GM23338 (cell line): ENCODE measurements around the gene GET3. TPM values are rescaled to one million over a fixed set of nuclear protein-coding genes. Genes with fewer than 3 reads are reported as not detected.

Source experiments
- ATAC-seq: fragments of 200-7000 bp; cut with Tn5 transposase; 3 replicates; pipeline ENCODE4 v1.9.1; 2020
- DNase-seq: peaks from one replicate; pipeline ENCODE4 v3.0.0-alpha.2; 2015; ENCODE audit warnings: low spot score
- H2AFZ ChIP-seq: fragments of 200-600 bp; sonication (generic); 2 replicates; pipeline ENCODE4 v1.8.0; 2016; ENCODE audit warnings: antibody characterized with exemption, mild to moderate bottlenecking, moderate library complexity
- H3F3A ChIP-seq: fragments of 200-600 bp; sonication (generic); replicated peaks from 2 replicates; pipeline ENCODE4 v1.8.0; 2017; ENCODE audit warnings: antibody characterized with exemption, mixed run types, low read depth
- H3K27ac ChIP-seq: fragments of 200-600 bp; sonication (generic); 2 replicates; pipeline ENCODE4 v1.6.1; 2016; ENCODE audit warnings: low read depth
- H3K27me3 ChIP-seq: fragments of 200-600 bp; sonication (generic); 2 replicates; pipeline ENCODE4 v1.8.0; 2016; ENCODE audit warnings: mild to moderate bottlenecking, mixed run types, moderate library complexity; ENCODE audit not compliant: insufficient read depth
- H3K36me3 ChIP-seq: fragments of 200-600 bp; sonication (generic); 2 replicates; pipeline ENCODE4 v1.8.0; 2016; ENCODE audit warnings: mild to moderate bottlenecking; ENCODE audit not compliant: insufficient read depth
- H3K4me1 ChIP-seq: fragments of 200-600 bp; sonication (generic); 2 replicates; pipeline ENCODE4 v1.8.0; 2016; ENCODE audit warnings: mild to moderate bottlenecking, moderate library complexity; ENCODE audit not compliant: insufficient read depth
- H3K4me2 ChIP-seq: fragments of 200-600 bp; sonication (generic); 2 replicates; pipeline ENCODE4 v1.7.1; 2017; ENCODE audit warnings: mixed run types
- H3K4me3 ChIP-seq: fragments of 200-600 bp; sonication (generic); 2 replicates; pipeline ENCODE4 v1.6.1; 2016; ENCODE audit warnings: mixed run types
- H3K79me2 ChIP-seq: fragments of 200-600 bp; sonication (generic); replicated peaks from 2 replicates; pipeline ENCODE4 v1.8.0; 2017; ENCODE audit warnings: mild to moderate bottlenecking; ENCODE audit not compliant: insufficient read depth
- H3K9me2 ChIP-seq: fragments of 200-600 bp; sonication (generic); 2 replicates; pipeline ENCODE4 v1.8.0; 2017; ENCODE audit not compliant: insufficient read depth
- H4K20me1 ChIP-seq: fragments of 200-600 bp; sonication (generic); replicated peaks from 2 replicates; pipeline ENCODE4 v1.8.0; 2017; ENCODE audit warnings: mild to moderate bottlenecking; ENCODE audit not compliant: insufficient read depth
- H3K27ac Mint-ChIP-seq: 2 replicates; pipeline ENCODE4 v1.8.0; 2020; ENCODE audit warnings: inconsistent platforms, mild to moderate bottlenecking, moderate library complexity, mixed read lengths
- H3K27me3 Mint-ChIP-seq: 3 replicates; pipeline ENCODE4 v1.8.0; 2022; ENCODE audit warnings: low read depth, mild to moderate bottlenecking, moderate library complexity, mixed read lengths, inconsistent platforms; ENCODE audit not compliant: insufficient read depth, poor library complexity
- H3K36me3 Mint-ChIP-seq: 3 replicates; pipeline ENCODE4 v1.8.0; 2021; ENCODE audit warnings: low read depth, mild to moderate bottlenecking, inconsistent platforms, moderate library complexity, mixed read lengths
- H3K4me1 Mint-ChIP-seq: 3 replicates; pipeline ENCODE4 v1.8.0; 2020; ENCODE audit warnings: mild to moderate bottlenecking, inconsistent platforms, mixed read lengths
- H3K4me3 Mint-ChIP-seq: 3 replicates; pipeline ENCODE4 v1.8.0; 2021; ENCODE audit warnings: moderate library complexity, mild to moderate bottlenecking, inconsistent platforms, mixed read lengths
- H3K9me3 Mint-ChIP-seq: 3 replicates; pipeline ENCODE4 v1.8.0; 2020; ENCODE audit warnings: moderate library complexity, mild to moderate bottlenecking, inconsistent platforms, mixed read lengths
- CREB1 ChIP-seq: fragments of 250-450 bp; sonication (Bioruptor Pico); IDR thresholded peaks from 2 replicates; pipeline ENCODE4 v1.5.0; 2020; ENCODE audit warnings: low read depth, mild to moderate bottlenecking, moderate library complexity
- EZH2 ChIP-seq: fragments of 200-600 bp; sonication (generic); IDR thresholded peaks from one replicate; pipeline ENCODE4 v1.8.0; 2017; ENCODE audit warnings: antibody characterized with exemption, mild to moderate bottlenecking, low read depth; ENCODE audit not compliant: unreplicated experiment
- EZH2phosphoT487 ChIP-seq: fragments of 200-600 bp; sonication (generic); IDR thresholded peaks from one replicate; pipeline ENCODE4 v1.8.1; 2018; ENCODE audit warnings: antibody characterized with exemption; ENCODE audit not compliant: unreplicated experiment
- JUNB ChIP-seq: IDR thresholded peaks from one replicate; pipeline ENCODE4 v1.6.1; 2016; ENCODE audit warnings: antibody characterized with exemption; ENCODE audit not compliant: unreplicated experiment
- NANOG ChIP-seq: IDR thresholded peaks from 2 replicates; pipeline ENCODE4 v1.6.1; 2016; ENCODE audit warnings: antibody characterized with exemption, borderline replicate concordance
- POLR2AphosphoS5 ChIP-seq: IDR thresholded peaks from 2 replicates; pipeline ENCODE4 v1.6.1; 2016; ENCODE audit warnings: antibody characterized with exemption, low read depth
- STAT1 ChIP-seq: IDR thresholded peaks from one replicate; pipeline ENCODE4 v1.6.1; 2016; ENCODE audit warnings: antibody characterized with exemption; ENCODE audit not compliant: unreplicated experiment
- ZNF114 ChIP-seq: fragments of 250-450 bp; sonication (Bioruptor Pico); IDR thresholded peaks from 2 replicates; pipeline ENCODE4 v1.5.0; 2020; ENCODE audit warnings: mild to moderate bottlenecking, moderate library complexity
- ZNF331 ChIP-seq: fragments of 250-450 bp; sonication (Bioruptor Pico); IDR thresholded peaks from 2 replicates; pipeline ENCODE4 v1.5.0; 2020; ENCODE audit warnings: low read depth, mild to moderate bottlenecking, moderate library complexity
- polyA plus RNA-seq: library from polyadenylated mRNA; unstranded; fragments of >200 nt; fragmentation: Nextera tagmentation; extraction: Ambion mirVana; gene quantifications from 2 replicates; pipeline ENCODE4 v1.2.1, GENCODE V29; 2016
- total RNA-seq: library from RNA; depleted of rRNA; stranded (reverse); fragments of >200 nt; shearing (Covaris generic); gene quantifications from 2 replicates; pipeline ENCODE4 v1.2.3, GENCODE V29; 2014
- TF ChIP-seq, protein P1 (sequence below): IDR thresholded peaks from one replicate; pipeline ENCODE4 v1.6.1; 2018; ENCODE audit warnings: antibody characterized with exemption; ENCODE audit not compliant: unreplicated experiment
- TF ChIP-seq, protein P2 (sequence below), 2 experiments: fragments of 200-600 bp in 1 of 2; sonication (generic) in 1 of 2; conservative IDR thresholded peaks; 2 replicates each; pipeline versions ENCODE4 v1.5.1 to v1.6.1; 2016 to 2017; ENCODE audit warnings: antibody characterized with exemption in 2 of 2, low read depth in 2 of 2, mild to moderate bottlenecking in 2 of 2, moderate library complexity in 1 of 2
- TF ChIP-seq, protein P3 (sequence below): fragments of 250-450 bp; sonication (Bioruptor Pico); IDR thresholded peaks from 2 replicates; pipeline ENCODE4 v1.5.0; 2020; ENCODE audit warnings: mild to moderate bottlenecking, moderate library complexity
- TF ChIP-seq, protein P4 (sequence below): IDR thresholded peaks from 2 replicates; pipeline ENCODE4 v1.6.1; 2016; ENCODE audit warnings: antibody characterized with exemption

GET3 gene
- total and polyA plus RNA-seq, 2 experiments from 2014 or later = 90.4 to 109 TPM

DNA sequence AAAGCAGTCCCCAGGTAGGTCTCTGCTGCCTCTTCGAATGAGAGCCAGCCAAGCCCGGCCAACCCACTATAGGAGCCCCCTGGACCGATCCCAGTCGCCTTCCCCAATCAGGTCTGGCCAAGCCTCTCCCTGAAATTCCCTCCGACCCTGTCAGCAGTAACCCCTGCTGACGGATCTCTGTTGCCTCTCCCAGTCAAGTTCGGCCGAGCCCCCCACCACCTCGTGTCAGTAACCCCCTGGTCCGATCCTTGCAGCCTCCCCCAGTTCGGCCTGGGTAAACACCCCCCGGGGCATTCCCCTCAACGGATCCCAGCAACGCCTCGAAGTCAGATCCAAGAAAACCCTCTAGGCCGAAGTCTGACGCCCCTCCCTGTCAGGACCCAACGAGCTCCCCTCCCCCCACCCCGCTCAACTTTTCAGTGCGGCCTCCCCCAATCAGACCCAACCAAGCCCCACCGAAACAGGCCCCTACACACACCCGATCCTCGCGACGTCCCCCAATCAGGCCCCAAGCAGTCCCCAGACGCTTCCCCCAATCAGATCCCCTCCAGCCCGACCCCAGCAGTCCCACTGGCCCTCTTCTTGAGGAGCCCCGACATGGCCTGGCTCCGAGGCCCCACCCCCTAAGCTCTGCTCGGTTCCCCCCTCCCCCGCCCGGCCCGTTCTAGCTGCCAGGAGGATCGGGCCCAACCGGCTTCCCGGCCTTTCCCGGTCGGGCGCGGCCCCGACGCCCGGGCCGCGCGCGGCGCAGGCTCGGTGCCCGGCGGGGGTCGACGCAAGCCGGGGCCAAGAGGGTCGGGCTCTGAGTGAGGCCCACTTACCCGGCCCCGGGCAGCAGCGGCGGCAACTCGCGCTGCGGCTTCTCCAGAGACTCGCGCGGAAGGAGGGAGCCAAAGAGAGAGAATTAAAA, 15.4 kb upstream of the GET3 start:
- Histone ChIP-seq H3K27ac (peak overlapping the region; percentile 96), H4K20me1 (peaks cover 26% of the 10 kb centered on the region; the same call in 1 of the 2 replicates), H3K4me3 (peak overlapping the region; percentile 80), H3K9me2 (no peaks in the 10 kb centered on the region), H3K36me3 (peaks cover 11% of the 10 kb centered on the region; the same call in 1 of the 2 replicates), H3F3A (peaks cover 36% of the 10 kb centered on the region), H3K79me2 (peaks cover 71% of the 10 kb centered on the region), H3K27me3 (no peaks in the 10 kb centered on the region), H2AFZ (no peak overlapping the region), H3K4me2 (peak overlapping the region; percentile 100), H3K4me1 (peaks cover 9% of the 10 kb centered on the region; the same call in 1 of the 2 replicates)
- TF ChIP-seq POLR2AphosphoS5 (no peak), STAT1 (no peak), JUNB (no peak), NANOG (no peak), CREB1 (CRISPR knock-in tag) (no peak), EZH2phosphoT487 (no peak), ZNF331 (no peak), ZNF114 (CRISPR knock-in tag) (no peak), EZH2 (no peak)
- TF ChIP-seq, protein P1, sequence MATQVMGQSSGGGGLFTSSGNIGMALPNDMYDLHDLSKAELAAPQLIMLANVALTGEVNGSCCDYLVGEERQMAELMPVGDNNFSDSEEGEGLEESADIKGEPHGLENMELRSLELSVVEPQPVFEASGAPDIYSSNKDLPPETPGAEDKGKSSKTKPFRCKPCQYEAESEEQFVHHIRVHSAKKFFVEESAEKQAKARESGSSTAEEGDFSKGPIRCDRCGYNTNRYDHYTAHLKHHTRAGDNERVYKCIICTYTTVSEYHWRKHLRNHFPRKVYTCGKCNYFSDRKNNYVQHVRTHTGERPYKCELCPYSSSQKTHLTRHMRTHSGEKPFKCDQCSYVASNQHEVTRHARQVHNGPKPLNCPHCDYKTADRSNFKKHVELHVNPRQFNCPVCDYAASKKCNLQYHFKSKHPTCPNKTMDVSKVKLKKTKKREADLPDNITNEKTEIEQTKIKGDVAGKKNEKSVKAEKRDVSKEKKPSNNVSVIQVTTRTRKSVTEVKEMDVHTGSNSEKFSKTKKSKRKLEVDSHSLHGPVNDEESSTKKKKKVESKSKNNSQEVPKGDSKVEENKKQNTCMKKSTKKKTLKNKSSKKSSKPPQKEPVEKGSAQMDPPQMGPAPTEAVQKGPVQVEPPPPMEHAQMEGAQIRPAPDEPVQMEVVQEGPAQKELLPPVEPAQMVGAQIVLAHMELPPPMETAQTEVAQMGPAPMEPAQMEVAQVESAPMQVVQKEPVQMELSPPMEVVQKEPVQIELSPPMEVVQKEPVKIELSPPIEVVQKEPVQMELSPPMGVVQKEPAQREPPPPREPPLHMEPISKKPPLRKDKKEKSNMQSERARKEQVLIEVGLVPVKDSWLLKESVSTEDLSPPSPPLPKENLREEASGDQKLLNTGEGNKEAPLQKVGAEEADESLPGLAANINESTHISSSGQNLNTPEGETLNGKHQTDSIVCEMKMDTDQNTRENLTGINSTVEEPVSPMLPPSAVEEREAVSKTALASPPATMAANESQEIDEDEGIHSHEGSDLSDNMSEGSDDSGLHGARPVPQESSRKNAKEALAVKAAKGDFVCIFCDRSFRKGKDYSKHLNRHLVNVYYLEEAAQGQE = no peak
- TF ChIP-seq, protein P2, sequence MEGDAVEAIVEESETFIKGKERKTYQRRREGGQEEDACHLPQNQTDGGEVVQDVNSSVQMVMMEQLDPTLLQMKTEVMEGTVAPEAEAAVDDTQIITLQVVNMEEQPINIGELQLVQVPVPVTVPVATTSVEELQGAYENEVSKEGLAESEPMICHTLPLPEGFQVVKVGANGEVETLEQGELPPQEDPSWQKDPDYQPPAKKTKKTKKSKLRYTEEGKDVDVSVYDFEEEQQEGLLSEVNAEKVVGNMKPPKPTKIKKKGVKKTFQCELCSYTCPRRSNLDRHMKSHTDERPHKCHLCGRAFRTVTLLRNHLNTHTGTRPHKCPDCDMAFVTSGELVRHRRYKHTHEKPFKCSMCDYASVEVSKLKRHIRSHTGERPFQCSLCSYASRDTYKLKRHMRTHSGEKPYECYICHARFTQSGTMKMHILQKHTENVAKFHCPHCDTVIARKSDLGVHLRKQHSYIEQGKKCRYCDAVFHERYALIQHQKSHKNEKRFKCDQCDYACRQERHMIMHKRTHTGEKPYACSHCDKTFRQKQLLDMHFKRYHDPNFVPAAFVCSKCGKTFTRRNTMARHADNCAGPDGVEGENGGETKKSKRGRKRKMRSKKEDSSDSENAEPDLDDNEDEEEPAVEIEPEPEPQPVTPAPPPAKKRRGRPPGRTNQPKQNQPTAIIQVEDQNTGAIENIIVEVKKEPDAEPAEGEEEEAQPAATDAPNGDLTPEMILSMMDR (conservative IDR thresholded peaks at IDR 0.05; ENCODE audit: low read depth in 2 of 2) = no peak
- TF ChIP-seq, protein P3, sequence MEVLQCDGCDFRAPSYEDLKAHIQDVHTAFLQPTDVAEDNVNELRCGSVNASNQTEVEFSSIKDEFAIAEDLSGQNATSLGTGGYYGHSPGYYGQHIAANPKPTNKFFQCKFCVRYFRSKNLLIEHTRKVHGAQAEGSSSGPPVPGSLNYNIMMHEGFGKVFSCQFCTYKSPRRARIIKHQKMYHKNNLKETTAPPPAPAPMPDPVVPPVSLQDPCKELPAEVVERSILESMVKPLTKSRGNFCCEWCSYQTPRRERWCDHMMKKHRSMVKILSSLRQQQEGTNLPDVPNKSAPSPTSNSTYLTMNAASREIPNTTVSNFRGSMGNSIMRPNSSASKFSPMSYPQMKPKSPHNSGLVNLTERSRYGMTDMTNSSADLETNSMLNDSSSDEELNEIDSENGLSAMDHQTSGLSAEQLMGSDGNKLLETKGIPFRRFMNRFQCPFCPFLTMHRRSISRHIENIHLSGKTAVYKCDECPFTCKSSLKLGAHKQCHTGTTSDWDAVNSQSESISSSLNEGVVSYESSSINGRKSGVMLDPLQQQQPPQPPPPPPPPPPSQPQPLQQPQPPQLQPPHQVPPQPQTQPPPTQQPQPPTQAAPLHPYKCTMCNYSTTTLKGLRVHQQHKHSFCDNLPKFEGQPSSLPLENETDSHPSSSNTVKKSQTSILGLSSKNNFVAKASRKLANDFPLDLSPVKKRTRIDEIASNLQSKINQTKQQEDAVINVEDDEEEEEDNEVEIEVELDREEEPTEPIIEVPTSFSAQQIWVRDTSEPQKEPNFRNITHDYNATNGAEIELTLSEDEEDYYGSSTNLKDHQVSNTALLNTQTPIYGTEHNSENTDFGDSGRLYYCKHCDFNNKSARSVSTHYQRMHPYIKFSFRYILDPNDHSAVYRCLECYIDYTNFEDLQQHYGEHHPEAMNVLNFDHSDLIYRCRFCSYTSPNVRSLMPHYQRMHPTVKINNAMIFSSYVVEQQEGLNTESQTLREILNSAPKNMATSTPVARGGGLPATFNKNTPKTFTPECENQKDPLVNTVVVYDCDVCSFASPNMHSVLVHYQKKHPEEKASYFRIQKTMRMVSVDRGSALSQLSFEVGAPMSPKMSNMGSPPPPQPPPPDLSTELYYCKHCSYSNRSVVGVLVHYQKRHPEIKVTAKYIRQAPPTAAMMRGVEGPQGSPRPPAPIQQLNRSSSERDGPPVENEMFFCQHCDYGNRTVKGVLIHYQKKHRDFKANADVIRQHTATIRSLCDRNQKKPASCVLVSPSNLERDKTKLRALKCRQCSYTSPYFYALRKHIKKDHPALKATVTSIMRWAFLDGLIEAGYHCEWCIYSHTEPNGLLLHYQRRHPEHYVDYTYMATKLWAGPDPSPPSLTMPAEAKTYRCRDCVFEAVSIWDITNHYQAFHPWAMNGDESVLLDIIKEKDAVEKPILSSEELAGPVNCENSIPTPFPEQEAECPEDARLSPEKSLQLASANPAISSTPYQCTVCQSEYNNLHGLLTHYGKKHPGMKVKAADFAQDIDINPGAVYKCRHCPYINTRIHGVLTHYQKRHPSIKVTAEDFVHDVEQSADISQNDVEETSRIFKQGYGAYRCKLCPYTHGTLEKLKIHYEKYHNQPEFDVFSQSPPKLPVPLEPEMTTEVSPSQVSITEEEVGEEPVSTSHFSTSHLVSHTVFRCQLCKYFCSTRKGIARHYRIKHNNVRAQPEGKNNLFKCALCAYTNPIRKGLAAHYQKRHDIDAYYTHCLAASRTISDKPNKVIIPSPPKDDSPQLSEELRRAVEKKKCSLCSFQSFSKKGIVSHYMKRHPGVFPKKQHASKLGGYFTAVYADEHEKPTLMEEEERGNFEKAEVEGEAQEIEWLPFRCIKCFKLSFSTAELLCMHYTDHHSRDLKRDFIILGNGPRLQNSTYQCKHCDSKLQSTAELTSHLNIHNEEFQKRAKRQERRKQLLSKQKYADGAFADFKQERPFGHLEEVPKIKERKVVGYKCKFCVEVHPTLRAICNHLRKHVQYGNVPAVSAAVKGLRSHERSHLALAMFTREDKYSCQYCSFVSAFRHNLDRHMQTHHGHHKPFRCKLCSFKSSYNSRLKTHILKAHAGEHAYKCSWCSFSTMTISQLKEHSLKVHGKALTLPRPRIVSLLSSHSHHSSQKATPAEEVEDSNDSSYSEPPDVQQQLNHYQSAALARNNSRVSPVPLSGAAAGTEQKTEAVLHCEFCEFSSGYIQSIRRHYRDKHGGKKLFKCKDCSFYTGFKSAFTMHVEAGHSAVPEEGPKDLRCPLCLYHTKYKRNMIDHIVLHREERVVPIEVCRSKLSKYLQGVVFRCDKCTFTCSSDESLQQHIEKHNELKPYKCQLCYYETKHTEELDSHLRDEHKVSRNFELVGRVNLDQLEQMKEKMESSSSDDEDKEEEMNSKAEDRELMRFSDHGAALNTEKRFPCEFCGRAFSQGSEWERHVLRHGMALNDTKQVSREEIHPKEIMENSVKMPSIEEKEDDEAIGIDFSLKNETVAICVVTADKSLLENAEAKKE = no peak
- TF ChIP-seq, protein P4, sequence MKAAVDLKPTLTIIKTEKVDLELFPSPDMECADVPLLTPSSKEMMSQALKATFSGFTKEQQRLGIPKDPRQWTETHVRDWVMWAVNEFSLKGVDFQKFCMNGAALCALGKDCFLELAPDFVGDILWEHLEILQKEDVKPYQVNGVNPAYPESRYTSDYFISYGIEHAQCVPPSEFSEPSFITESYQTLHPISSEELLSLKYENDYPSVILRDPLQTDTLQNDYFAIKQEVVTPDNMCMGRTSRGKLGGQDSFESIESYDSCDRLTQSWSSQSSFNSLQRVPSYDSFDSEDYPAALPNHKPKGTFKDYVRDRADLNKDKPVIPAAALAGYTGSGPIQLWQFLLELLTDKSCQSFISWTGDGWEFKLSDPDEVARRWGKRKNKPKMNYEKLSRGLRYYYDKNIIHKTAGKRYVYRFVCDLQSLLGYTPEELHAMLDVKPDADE = no peak
- Mint-ChIP-seq H3K4me1 (peaks cover 14% of the 10 kb centered on the region), H3K36me3 (peaks cover 40% of the 10 kb centered on the region), H3K27ac (peak overlapping the region; percentile 95), H3K27me3 (peaks cover 27% of the 10 kb centered on the region), H3K4me3 (peak overlapping the region; percentile 91), H3K9me3 (no peaks in the 10 kb centered on the region)
- DNase-seq (peak; percentile 93), ATAC-seq (peak; percentile 72)
